B cell (primary cell): ENCODE results near the gene GAS5. TPM values are rescaled to one million over a fixed set of nuclear protein-coding genes. Genes with fewer than 3 reads are reported as not detected.
A peak's percentile ranks its signal among the peaks of the same experiment; 100 is the strongest.

ENCODE experiments used
- ATAC-seq: fragments of 200-7000 bp; cut with Tn5 transposase; one replicate; pipeline ENCODE4 v1.10.0; 2021; ENCODE audit warnings: low read depth, mild to moderate bottlenecking, moderate number of reproducible peaks, moderate library complexity
- CTCF ChIA-PET: fragments of 350-600 bp; sonication (Branson Sonifier 250); formaldehyde crosslinking; loops from one replicate; lab custom pipeline; 2021; ENCODE audit warnings: antibody characterized with exemption, inconsistent platforms; lab: Charles Lee
- POLR2A ChIA-PET: fragments of 350-600 bp; sonication (Branson Sonifier 250); formaldehyde crosslinking; loops from one replicate; lab custom pipeline; 2021; ENCODE audit warnings: antibody characterized with exemption; lab: Charles Lee
- DNase-seq: peaks from one replicate; pipeline ENCODE4 v3.0.0; 2013
- H2AFZ ChIP-seq: 2 replicates; pipeline ENCODE4 v1.6.1; 2012; ENCODE audit warnings: mild to moderate bottlenecking, low read depth, low read length; ENCODE audit not compliant: insufficient read depth, poor library complexity, severe bottlenecking
- H3K27ac ChIP-seq, 2 donors: 1 replicate in 1 of 2; 2 replicates in 1 of 2; pipeline ENCODE4 v1.5.1; 2012 to 2013; ENCODE audit warnings: low read length in 2 of 2, mild to moderate bottlenecking in 2 of 2, moderate library complexity in 1 of 2
- H3K27me3 ChIP-seq, 4 experiments: fragments of 200-600 bp in 1 of 4; sonication (generic) in 1 of 4; replicated peaks in 1 of 4; 1 replicate in 2 of 4; 2 replicates in 2 of 4; pipeline versions ENCODE4 v1.6.1 to v1.7.0; 2013 to 2016; ENCODE audit warnings: low read length in 3 of 4, mild to moderate bottlenecking in 2 of 4, mixed read lengths in 1 of 4, moderate library complexity in 1 of 4; ENCODE audit not compliant: insufficient read depth in 4 of 4, control insufficient read depth in 3 of 4; ENCODE audit errors: control extremely low read depth in 1 of 4
- H3K36me3 ChIP-seq, 2 experiments: replicated peaks in 1 of 2; 1 replicate in 1 of 2; 2 replicates in 1 of 2; pipeline versions ENCODE4 v1.6.1 to v1.7.1; 2013; ENCODE audit warnings: low read length in 1 of 2; ENCODE audit not compliant: insufficient read depth in 2 of 2, control insufficient read depth in 1 of 2; ENCODE audit errors: control extremely low read depth in 1 of 2, extremely low read depth in 1 of 2
- H3K4me1 ChIP-seq, 2 donors: fragments of 200-600 bp in 1 of 2; sonication (generic) in 1 of 2; 1 replicate in 1 of 2; 2 replicates in 1 of 2; pipeline versions ENCODE4 v1.5.1 to v1.6.1; 2013 to 2017; ENCODE audit warnings: low read length in 2 of 2; ENCODE audit not compliant: control insufficient read depth in 2 of 2, insufficient read depth in 2 of 2
- H3K4me2 ChIP-seq: replicated peaks from 2 replicates; pipeline ENCODE3; 2012; ENCODE audit warnings: mild to moderate bottlenecking, low read depth, low read length; ENCODE audit not compliant: poor library complexity, severe bottlenecking
- H3K4me3 ChIP-seq, 5 experiments: fragments of 200-600 bp in 1 of 5; sonication (generic) in 1 of 5; 1 replicate in 3 of 5; 2 replicates in 2 of 5; pipeline versions ENCODE4 v1.5.1 to v1.7.0; 2011 to 2016; ENCODE audit warnings: low read length in 4 of 5, mild to moderate bottlenecking in 4 of 5, low read depth in 2 of 5, control low read depth in 1 of 5, moderate library complexity in 1 of 5; ENCODE audit not compliant: insufficient read depth in 1 of 5; ENCODE audit errors: control extremely low read depth in 1 of 5, extremely low read depth in 1 of 5
- H3K79me2 ChIP-seq: fragments of 200-600 bp; sonication (generic); one replicate; pipeline ENCODE4 v1.6.0; 2016; ENCODE audit warnings: low read length; ENCODE audit not compliant: control insufficient read depth, insufficient read depth
- H3K9ac ChIP-seq: fragments of 200-600 bp; sonication (generic); 2 replicates; pipeline ENCODE4 v1.6.1; 2017; ENCODE audit warnings: mild to moderate bottlenecking, low read length, moderate library complexity
- H3K9me3 ChIP-seq, 3 donors: one replicate each; pipeline versions ENCODE4 v1.6.1 to v1.7.1; 2013; ENCODE audit warnings: low read length in 2 of 3; ENCODE audit not compliant: control insufficient read depth in 2 of 3, insufficient read depth in 1 of 3; ENCODE audit errors: control extremely low read depth in 1 of 3
- H4K20me1 ChIP-seq: 2 replicates; pipeline ENCODE4 v1.6.0; 2012; ENCODE audit warnings: mild to moderate bottlenecking, low read length; ENCODE audit not compliant: insufficient read depth, control insufficient read depth, poor library complexity, severe bottlenecking
- H3K27ac Mint-ChIP-seq: one replicate; pipeline ENCODE4 v1.8.0; 2021; ENCODE audit warnings: mixed read lengths
- H3K27me3 Mint-ChIP-seq: one replicate; pipeline ENCODE4 v1.8.0; 2021; ENCODE audit warnings: mixed read lengths
- H3K4me1 Mint-ChIP-seq: one replicate; pipeline ENCODE4 v1.8.0; 2021; ENCODE audit warnings: mixed read lengths
- H3K4me3 Mint-ChIP-seq: one replicate; pipeline ENCODE4 v1.8.0; 2021; ENCODE audit warnings: mixed read lengths
- H3K9me3 Mint-ChIP-seq: one replicate; pipeline ENCODE4 v1.8.0; 2022; ENCODE audit warnings: mixed read lengths; ENCODE audit not compliant: insufficient read depth
- EZH2 ChIP-seq: IDR thresholded peaks from 2 replicates; pipeline ENCODE4 v1.6.1; 2012; ENCODE audit warnings: borderline replicate concordance, low read depth, mild to moderate bottlenecking, moderate library complexity, low read length; ENCODE audit not compliant: insufficient read depth, poor library complexity, severe bottlenecking
- WGBS: methylation state at CpG from one replicate; pipeline ENCODE4 v1.1.5; 2013; ENCODE audit warnings: missing lambda C conversion rate; ENCODE audit not compliant: insufficient coverage; 5-methylcytosine and 5-hydroxymethylcytosine counted together
- intact Hi-C: fragments of 100-400 bp; cut with micrococcal nuclease; formaldehyde crosslinking; loops from one replicate; pipeline ENCODE4 v1.10.0; 2022
- polyA plus RNA-seq: library from polyadenylated mRNA; depleted of rRNA; stranded (reverse); fragments of >200 nt; gene quantifications from 2 replicates; pipeline ENCODE4 v1.2.3, GENCODE V29; 2012
- total RNA-seq, 2 donors: library from RNA; stranded (reverse); fragments of 120-200 nt in 1 of 2; gene quantifications; 1 replicate in 1 of 2; 2 replicates in 1 of 2; pipeline versions ENCODE4 v1.2.3 to v1.2.4, GENCODE V29; 2013 to 2022
- TF ChIP-seq, protein P1 (sequence below): fragments of 200-600 bp; IDR thresholded peaks from one replicate; pipeline ENCODE4 v1.8.0; 2022; ENCODE audit warnings: antibody characterized with exemption, mild to moderate bottlenecking

The GAS5 gene
- total and polyA plus RNA-seq, 2 donors (not counting 1 experiment from before 2014, with no cell fraction given), result 472 to 622 TPM

DNA sequence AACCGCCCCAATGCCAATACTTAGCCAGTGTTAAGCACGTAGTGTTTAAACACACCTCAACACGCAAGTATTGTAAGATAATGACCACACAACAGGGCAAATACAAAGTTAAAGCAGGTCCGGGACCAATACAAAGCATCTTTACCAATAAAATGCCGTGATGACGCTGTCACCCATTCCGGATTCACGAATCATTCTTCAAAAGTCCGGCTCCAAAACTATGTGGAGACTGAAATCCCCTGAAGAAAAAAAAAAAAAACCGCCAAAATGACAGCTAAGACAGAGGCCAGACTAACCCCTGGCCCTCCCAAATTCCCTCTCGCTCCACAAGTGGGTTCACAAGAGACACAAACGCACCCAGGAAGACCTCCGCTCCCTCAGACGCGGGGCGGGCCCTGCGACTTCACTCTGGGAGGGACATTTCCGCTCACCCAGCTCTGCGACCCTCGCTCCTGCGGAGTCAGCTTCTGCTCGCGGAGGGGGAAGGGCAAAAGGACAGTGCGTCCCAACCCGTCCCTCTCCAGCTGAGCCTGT, 43.9 kb downstream of the GAS5 start:
- 1% methylated on average over 24 of the region's 25 CpGs for WGBS
- ChIA-PET POLR2A (interaction anchor here (1.0 to 1.9 kb wide), 4 partner anchors 44 to 394 kb away, joined by 3 to 15 read pairs (median 5); partner anchors contain the start of genes GAS5, KLHL20, PRDX6 and ZBTB37), CTCF (interaction anchor here (0.6 to 5.8 kb wide), 11 partner anchors 12 to 1083 kb away, joined by 3 to 62 read pairs (median 4); partner anchors contain the start of genes GAS5 and ZBTB37)
- Histone ChIP-seq H3K4me1 (peaks cover 8 to 18% of the 10 kb centered on the region in 2 donors), H3K4me2 (peak overlapping the region; percentile 87), H3K36me3 (peaks cover 0 to 4% of the 10 kb centered on the region in 2 experiments), H3K9ac (peak overlapping the region; percentile 87), H3K4me3 (peak overlapping the region; percentile 78 to 100 (median 93)), H4K20me1 (no peaks in the 10 kb centered on the region), H2AFZ (peak overlapping the region; percentile 97), H3K9me3 (no peaks in the 10 kb centered on the region), H3K79me2 (peaks cover 48% of the 10 kb centered on the region), H3K27me3 (no peaks in the 10 kb centered on the region), H3K27ac (peak overlapping the region; percentile 77 to 87)
- H3K4me3 Mint-ChIP-seq, result peak overlapping the region; percentile 92
- ATAC-seq (peak; percentile 19), DNase-seq (no peak)
- H3K27ac Mint-ChIP-seq, result peak overlapping the region; percentile 95
- intact Hi-C loops, result loop anchor here (1.0 kb wide), 8 partner anchors 44 to 1175 kb away; partner anchors contain the start of genes CACYBP, KLHL20, PRDX6 and RABGAP1L
- H3K27me3 Mint-ChIP-seq, result no peaks in the 10 kb centered on the region
- TF ChIP-seq, protein P1, sequence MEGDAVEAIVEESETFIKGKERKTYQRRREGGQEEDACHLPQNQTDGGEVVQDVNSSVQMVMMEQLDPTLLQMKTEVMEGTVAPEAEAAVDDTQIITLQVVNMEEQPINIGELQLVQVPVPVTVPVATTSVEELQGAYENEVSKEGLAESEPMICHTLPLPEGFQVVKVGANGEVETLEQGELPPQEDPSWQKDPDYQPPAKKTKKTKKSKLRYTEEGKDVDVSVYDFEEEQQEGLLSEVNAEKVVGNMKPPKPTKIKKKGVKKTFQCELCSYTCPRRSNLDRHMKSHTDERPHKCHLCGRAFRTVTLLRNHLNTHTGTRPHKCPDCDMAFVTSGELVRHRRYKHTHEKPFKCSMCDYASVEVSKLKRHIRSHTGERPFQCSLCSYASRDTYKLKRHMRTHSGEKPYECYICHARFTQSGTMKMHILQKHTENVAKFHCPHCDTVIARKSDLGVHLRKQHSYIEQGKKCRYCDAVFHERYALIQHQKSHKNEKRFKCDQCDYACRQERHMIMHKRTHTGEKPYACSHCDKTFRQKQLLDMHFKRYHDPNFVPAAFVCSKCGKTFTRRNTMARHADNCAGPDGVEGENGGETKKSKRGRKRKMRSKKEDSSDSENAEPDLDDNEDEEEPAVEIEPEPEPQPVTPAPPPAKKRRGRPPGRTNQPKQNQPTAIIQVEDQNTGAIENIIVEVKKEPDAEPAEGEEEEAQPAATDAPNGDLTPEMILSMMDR, result no peak
- no peak for TF ChIP-seq EZH2
- peaks cover 21% of the 10 kb centered on the region for H3K4me1 Mint-ChIP-seq
- no peaks in the 10 kb centered on the region for H3K9me3 Mint-ChIP-seq

- H3K9me3 Mint-ChIP-seq, result no peaks in the 10 kb centered on the region
- 100% methylated on average over 2 of the region's 4 CpGs for WGBS
- no peak overlapping the region for H3K4me2 ChIP-seq
Observed at GRCh38 chr1:173821680-173822079, 46.1 kb downstream of the GAS5 start.

More at GRCh38 chr1:173821680-173822079, 46.1 kb downstream of the GAS5 start:
- H3K4me1 Mint-ChIP-seq, result peaks cover 21% of the 10 kb centered on the region
- DNase-seq (no peak), ATAC-seq (no peak)
- no peak overlapping the region for H3K27ac Mint-ChIP-seq
- peaks cover 7% of the 10 kb centered on the region in 2 experiments for H3K36me3 ChIP-seq
- intact Hi-C loops, result no loop called here
- ChIA-PET POLR2A (no interaction called here), CTCF (no interaction called here)
- H3K4me1 ChIP-seq, result peaks cover 8 to 18% of the 10 kb centered on the region in 2 donors
- no peak overlapping the region for H3K4me3 ChIP-seq
- H4K20me1 ChIP-seq, result no peaks in the 10 kb centered on the region
- no peak overlapping the region for H3K4me3 Mint-ChIP-seq
- H3K27me3 ChIP-seq, result no peaks in the 10 kb centered on the region
- no peak overlapping the region for H3K27ac ChIP-seq
- no peaks in the 10 kb centered on the region for H3K27me3 Mint-ChIP-seq
- no peak overlapping the region for H3K9ac ChIP-seq
- no peak for TF ChIP-seq EZH2
- TF ChIP-seq, protein P1, result no peak
- H3K79me2 ChIP-seq, result peaks cover 60% of the 10 kb centered on the region
- H2AFZ ChIP-seq, result no peak overlapping the region
- H3K9me3 ChIP-seq, result no peaks in the 10 kb centered on the region
